LNCAP (cell line): Measurements from ENCODE around the gene ARID3A.

ENCODE experiments used
- TF ChIP-seq, protein P1 (sequence below): fragments of 450-650 bp; IDR thresholded peaks from 2 replicates; pipeline ENCODE4 v1.5.1; 2017; ENCODE audit warnings: mild to moderate bottlenecking

Gene ARID3A

GRCh38 chr19:937259-937694 is 11.4 kb downstream of the ARID3A start:
- TF ChIP-seq, protein P1, sequence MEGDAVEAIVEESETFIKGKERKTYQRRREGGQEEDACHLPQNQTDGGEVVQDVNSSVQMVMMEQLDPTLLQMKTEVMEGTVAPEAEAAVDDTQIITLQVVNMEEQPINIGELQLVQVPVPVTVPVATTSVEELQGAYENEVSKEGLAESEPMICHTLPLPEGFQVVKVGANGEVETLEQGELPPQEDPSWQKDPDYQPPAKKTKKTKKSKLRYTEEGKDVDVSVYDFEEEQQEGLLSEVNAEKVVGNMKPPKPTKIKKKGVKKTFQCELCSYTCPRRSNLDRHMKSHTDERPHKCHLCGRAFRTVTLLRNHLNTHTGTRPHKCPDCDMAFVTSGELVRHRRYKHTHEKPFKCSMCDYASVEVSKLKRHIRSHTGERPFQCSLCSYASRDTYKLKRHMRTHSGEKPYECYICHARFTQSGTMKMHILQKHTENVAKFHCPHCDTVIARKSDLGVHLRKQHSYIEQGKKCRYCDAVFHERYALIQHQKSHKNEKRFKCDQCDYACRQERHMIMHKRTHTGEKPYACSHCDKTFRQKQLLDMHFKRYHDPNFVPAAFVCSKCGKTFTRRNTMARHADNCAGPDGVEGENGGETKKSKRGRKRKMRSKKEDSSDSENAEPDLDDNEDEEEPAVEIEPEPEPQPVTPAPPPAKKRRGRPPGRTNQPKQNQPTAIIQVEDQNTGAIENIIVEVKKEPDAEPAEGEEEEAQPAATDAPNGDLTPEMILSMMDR, result no peak

- TF ChIP-seq, protein P1, result no peak
These were observed 12.5 kb downstream of the ARID3A start for GRCh38 chr19:938233-938923.

GRCh38 chr19:939439-939838 is 13.6 kb downstream of the ARID3A start:
- TF ChIP-seq, protein P1, result no peak

- TF ChIP-seq, protein P1, result no peak
These were observed 14.1 kb downstream of the ARID3A start for GRCh38 chr19:939922-940321.

DNA sequence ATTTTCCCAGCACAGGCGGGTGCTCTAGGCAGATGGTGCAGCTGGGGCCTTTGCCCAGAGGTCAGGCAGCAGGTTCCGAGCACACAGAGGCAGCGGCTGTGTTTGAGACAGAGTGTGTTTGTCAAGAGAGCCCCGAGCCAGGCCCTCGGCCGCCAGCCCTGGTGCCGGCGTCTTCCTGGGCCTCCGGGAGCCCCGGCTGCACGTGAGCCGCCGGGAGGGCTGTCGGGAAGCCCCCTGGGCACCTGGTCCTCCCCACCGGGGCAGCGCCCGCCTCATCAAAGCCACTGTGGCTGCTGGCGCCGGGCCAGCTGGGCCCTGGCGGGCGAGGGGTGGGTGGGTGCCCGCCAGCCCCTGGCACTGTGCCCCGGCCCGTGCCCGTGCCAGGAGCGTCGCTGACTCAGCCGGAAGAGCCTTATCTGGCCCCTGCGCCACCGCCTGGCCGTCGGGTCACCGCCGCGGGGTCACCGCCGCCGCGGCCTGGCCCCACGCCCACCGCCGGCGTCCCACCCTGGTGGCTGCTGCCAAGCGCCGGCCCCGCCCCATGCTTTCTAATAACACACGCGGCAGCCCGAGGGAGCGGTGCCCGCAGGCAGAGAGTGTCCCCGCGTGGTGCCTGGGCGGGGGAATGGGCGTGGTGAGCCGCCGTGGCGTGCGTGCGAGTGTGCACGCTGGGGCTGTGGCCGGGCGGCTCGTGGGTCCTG is 14.9 kb downstream of the ARID3A start:
- TF ChIP-seq, protein P1, result no peak

DNA sequence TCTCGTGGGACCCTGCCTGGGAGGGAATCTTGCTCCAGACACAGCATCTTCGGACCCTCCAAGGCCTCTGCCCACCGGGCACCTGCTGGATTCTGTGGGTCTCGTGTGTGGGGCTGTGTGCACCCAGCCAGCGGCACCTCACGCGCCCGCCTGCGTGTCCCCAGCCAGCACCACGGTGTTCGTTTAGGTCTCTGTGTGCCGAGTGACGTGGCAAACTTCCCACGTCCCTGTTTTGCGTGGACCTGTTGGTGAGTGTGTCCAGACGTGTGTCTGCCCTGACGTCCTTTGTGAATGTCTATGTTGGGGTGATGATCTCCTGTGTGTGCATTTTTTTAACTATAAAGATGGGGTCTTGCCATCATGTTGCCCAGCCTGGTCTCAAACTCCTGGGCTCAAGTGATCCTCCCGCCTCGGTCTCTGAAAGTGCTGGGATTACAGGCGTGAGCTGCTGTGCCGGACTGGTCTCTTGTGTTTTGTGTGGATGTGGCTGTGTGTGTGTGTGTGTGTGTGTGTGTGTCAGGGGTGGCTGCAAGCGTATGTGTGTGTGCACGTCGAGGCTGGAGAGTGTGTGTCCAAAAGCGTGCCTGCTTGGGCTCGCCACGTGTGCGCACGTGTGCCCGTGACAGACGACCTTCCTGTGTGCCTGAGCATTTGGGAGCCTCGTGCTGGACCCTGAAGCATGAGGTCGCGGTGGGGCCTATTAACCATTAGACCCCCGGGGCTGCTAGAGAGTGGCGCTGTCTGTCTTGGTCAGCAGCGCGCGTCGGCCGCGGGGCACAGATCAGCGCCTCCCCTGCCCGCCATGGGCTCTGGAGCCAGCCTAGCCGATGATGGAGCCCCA is 15.7 kb downstream of the ARID3A start:
- TF ChIP-seq, protein P1, result no peak

GRCh38 chr19:942133-942645 is 16.4 kb downstream of the ARID3A start:
- TF ChIP-seq, protein P1, result no peak
